Esophagus (tissue), 2 donors: ENCODE measurements around the gene NOL6. TPM values are rescaled to one million over a fixed set of nuclear protein-coding genes. Genes with fewer than 3 reads are reported as not detected.
"Not testable (repeated sequence)": the region's sequence is repeated elsewhere in the genome, so short reads cannot be mapped to it uniquely, and the experiment has no call there.

Experiments used
- H3K27ac ChIP-seq, 2 donors: one replicate each; pipeline ENCODE4 v1.5.1; 2013; ENCODE audit warnings: low read depth in 2 of 2, mild to moderate bottlenecking in 2 of 2, inconsistent platforms in 1 of 2, low read length in 1 of 2, moderate library complexity in 1 of 2
- H3K27me3 ChIP-seq, 2 donors: one replicate each; pipeline ENCODE4 v1.6.1; 2013; ENCODE audit warnings: low read length in 2 of 2, control low read depth in 1 of 2, mild to moderate bottlenecking in 1 of 2; ENCODE audit not compliant: insufficient read depth in 2 of 2, control insufficient read depth in 1 of 2
- H3K36me3 ChIP-seq, 2 donors: one replicate each; pipeline ENCODE4 v1.6.1; 2013; ENCODE audit warnings: low read length in 1 of 2; ENCODE audit not compliant: control insufficient read depth in 2 of 2, insufficient read depth in 2 of 2
- H3K4me1 ChIP-seq, 2 donors: one replicate each; pipeline ENCODE4 v1.6.1; 2013; ENCODE audit warnings: low read length in 1 of 2; ENCODE audit not compliant: control insufficient read depth in 2 of 2, insufficient read depth in 2 of 2
- H3K4me3 ChIP-seq, 2 donors: one replicate each; pipeline ENCODE4 v1.5.1; 2013; ENCODE audit warnings: low read length in 2 of 2, mild to moderate bottlenecking in 2 of 2, low read depth in 1 of 2, moderate library complexity in 1 of 2
- H3K9me3 ChIP-seq, 2 donors: one replicate each; pipeline ENCODE4 v1.6.1; 2013; ENCODE audit warnings: mild to moderate bottlenecking in 2 of 2, low read depth in 1 of 2, low read length in 1 of 2, moderate library complexity in 1 of 2; ENCODE audit not compliant: control insufficient read depth in 2 of 2, insufficient read depth in 1 of 2
- WGBS, 2 donors: extraction: QIAGEN DNeasy Blood & Tissue Kit; methylation state at CpG; one replicate each; pipeline ENCODE4 v1.1.7; 2013; 5-methylcytosine and 5-hydroxymethylcytosine counted together
- polyA plus RNA-seq, 2 donors: library from polyadenylated mRNA; stranded (reverse); fragments of 200-250 nt; gene quantifications; one replicate each; pipeline ENCODE4 v1.2.3, GENCODE V29; 2013
- donor health status: healthy with polysubstance abuse.
- donor health status: Bipolar disorder and iron deficiency.

The NOL6 gene
- polyA plus RNA-seq, 2 donors = 25.2 to 29.2 TPM

DNA sequence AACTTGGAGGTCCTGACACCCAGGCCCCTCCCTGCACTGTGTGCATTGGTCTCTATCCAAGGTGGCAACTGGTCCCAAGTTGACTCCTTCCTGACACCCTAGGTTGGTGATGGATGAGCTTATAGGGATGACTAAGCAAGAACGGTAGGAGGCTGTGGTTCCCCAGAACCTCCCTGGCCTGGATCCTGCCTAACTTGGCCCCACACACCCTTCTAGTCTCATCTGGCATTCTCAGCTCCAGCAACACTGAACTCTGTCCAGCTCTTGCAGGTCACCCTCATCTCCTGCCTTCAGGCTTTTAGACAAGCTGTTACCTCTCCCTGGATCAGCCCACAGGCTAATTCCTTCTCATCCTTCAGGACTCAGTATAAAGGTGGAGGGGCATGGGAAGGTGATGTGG is 42.8 kb downstream of the NOL6 start:
- Histone ChIP-seq H3K36me3 (no peaks in the 10 kb centered on the region), H3K4me3 (no peak overlapping the region), H3K4me1 (peaks cover 0 to 14% of the 10 kb centered on the region in 2 donors), H3K27ac (peak overlapping the region; percentile 69 to 84), H3K9me3 (no peaks in the 10 kb centered on the region), H3K27me3 (no peaks in the 10 kb centered on the region)
- WGBS, 2 donors = 7 to 22% methylated on average over 1 of the region's 1 CpG

DNA sequence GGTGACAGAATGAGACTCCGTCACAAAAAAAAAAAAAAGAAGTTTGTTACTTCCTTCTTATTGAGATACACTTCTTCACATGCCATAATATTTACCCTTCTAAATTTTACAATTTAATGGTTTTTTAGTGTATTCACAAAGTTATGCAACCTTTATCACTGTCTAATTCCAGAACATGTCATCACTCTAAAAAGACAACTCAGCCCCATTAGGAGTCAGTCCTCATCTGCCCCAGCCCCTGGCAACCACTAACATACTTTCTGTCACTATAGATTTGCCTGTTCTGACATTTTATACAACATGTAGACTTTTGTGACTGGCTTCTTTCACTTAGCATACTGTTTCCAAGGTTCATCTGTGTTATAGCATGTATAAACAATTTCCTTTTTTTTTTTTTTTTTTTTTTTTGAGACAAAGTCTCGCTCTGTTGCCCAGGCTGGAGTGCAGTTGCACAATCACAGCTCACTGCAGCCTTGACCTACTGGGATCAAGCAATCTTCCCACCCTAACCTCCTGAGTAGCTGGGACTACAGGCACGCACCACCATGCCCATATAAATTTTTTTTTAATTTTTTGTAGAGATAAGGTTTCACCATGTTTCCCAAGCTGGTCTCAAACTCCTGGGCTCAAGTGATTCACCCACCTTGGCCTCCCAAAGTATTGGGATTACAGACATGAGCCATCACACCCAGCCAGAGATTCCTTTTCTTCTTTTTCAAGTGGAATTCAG is 44.3 kb downstream of the NOL6 start:
- no peaks in the 10 kb centered on the region for H3K36me3 ChIP-seq
- 68 to 95% methylated on average over 3 of the region's 3 CpGs for WGBS, 2 donors
- no peaks in the 10 kb centered on the region for H3K27me3 ChIP-seq
- H3K9me3 ChIP-seq = no peaks in the 10 kb centered on the region
- no peak overlapping the region for H3K4me3 ChIP-seq
- H3K4me1 ChIP-seq = peaks cover 0 to 9% of the 10 kb centered on the region in 2 donors
- H3K27ac ChIP-seq = no peak overlapping the region

DNA sequence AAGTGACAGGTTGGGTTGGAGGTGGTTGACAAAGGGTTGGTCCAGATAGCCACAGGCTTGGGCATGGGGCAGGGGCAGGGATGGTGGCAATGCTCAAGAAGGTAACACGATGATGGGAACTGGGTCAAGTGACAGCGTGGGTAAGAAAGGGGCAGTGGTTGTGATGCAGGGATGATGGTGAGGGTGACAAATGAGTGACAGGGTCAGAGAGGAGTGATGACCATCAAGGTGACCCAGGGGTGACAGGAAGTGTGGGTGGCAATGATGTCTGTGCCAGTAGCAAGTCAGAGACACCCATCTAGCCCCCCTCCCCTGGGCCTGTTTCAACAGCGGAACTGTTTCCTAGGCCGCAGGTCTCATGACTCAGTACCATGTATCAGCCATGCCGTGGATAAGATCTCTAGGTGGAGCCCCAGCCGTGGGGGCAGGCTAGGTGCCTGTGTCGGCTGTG is 46.9 kb downstream of the NOL6 start:
- Histone ChIP-seq H3K9me3 (no peaks in the 10 kb centered on the region), H3K4me1 (peaks cover 0 to 5% of the 10 kb centered on the region in 2 donors), H3K27me3 (no peaks in the 10 kb centered on the region), H3K36me3 (no peaks in the 10 kb centered on the region), H3K27ac (no peak overlapping the region), H3K4me3 (no peak overlapping the region)
- WGBS, 2 donors = 62 to 81% methylated on average over 7 of the region's 7 CpGs

DNA sequence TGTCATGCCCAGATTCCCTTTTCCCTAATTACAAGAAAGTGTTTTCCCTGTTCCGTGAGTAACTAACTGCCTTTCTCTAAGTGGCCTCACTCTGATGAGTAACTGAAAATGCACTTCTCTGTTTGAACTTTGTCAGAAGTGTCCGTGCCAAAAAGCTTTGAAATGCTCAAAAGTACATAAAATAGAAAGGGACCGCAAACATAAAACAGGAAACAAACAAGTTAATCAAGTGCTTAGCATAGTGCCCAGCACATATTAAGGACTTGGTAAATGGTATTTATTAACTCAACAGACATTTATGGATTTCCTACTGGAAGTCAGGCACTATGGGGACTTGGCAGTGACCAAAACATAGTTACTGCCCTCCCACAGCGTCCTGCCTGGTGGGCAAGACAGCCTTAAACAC is 48.6 kb downstream of the NOL6 start:
- WGBS, 2 donors = 53 to 68% methylated on average over 4 of the region's 4 CpGs
- no peaks in the 10 kb centered on the region for H3K36me3 ChIP-seq
- no peaks in the 10 kb centered on the region for H3K27me3 ChIP-seq
- H3K9me3 ChIP-seq = no peaks in the 10 kb centered on the region
- peak overlapping the region in 1 of 2 donors; percentile 47 for H3K27ac ChIP-seq
- peaks cover 0 to 5% of the 10 kb centered on the region in 2 donors for H3K4me1 ChIP-seq
- no peak overlapping the region for H3K4me3 ChIP-seq

DNA sequence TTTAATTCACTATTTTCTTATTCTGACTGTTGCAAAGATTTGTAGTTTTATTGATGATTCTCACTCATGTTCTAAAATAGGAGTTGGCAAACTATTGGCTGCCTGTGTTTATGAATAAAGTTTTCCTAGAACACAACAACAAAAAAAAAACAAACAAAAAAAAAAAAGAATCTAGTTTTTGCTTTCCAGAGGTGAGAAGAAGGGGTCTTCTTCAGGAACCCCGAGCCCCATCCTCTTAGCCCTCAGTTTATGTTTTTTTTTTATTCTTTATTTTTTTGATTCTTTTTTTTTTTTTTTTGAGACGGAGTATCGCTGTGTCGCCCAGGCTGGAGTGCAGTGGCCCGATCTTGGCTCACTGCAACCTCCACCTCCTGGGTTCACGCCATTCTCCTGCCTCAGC is 49.2 kb downstream of the NOL6 start:
- not testable (repeated sequence) for H3K27ac ChIP-seq, H3K36me3 ChIP-seq, H3K27me3 ChIP-seq, H3K9me3 ChIP-seq, H3K4me1 ChIP-seq, H3K4me3 ChIP-seq
- 91 to 92% methylated on average over 6 of the region's 6 CpGs for WGBS, 2 donors

DNA sequence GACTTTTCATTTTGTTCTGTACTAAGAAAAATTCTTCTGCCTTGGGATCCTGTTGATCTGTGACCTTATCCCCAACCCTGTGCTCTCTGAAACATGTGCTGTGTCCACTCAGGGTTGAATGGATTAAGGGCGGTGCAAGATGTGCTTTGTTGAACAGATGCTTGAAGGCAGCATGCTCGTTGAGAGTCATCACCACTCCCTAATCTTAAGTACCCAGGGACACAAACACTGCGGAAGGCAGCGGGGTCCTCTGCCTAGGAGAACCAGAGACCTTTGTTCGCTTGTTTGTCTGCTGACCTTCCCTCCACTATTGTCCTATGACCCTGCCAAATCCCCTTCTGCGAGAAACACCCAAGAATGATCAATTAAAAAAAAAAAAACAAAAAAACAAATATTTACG is 49.7 kb downstream of the NOL6 start:
- not testable (repeated sequence) for H3K27ac ChIP-seq, H3K9me3 ChIP-seq, H3K4me3 ChIP-seq, H3K36me3 ChIP-seq, H3K27me3 ChIP-seq, H3K4me1 ChIP-seq
- 68 to 70% methylated on average over 6 to 7 of the region's 7 CpGs for WGBS, 2 donors

DNA sequence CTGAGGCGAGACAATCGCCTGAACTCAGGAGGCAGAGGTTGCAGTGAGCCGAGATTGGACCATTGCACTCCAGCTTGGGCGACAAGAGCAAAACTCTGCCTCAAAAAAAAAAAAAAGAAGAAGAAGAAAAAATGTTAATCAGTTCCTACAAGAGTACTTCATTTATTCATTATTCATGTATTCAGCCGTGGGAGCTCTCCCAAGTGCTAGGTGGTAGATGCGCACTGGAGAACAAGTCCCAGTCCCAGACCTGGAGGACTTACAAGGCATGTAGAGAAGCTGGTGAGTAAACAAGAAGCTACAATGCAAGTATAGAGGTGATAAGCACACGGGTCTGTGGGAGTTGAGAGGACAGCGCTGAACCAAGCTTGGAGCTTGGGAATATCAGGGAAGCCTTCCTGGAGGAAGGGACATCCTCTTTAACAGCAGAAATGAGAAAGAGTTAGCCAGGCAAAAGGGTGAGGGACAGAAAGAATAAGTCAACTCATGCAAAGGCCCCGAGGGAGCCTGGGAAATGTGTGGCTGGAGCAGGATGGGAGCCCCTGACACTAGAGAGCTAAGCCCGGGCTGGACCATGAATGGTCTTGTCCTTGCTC is 53.9 kb downstream of the NOL6 start:
- WGBS, 2 donors = 67 to 77% methylated on average over 10 of the region's 10 CpGs
- Histone ChIP-seq H3K9me3 (no peaks in the 10 kb centered on the region), H3K36me3 (no peaks in the 10 kb centered on the region), H3K27me3 (no peaks in the 10 kb centered on the region), H3K4me1 (peaks cover 3 to 35% of the 10 kb centered on the region in 2 donors), H3K27ac (peak overlapping the region; percentile 69 to 79), H3K4me3 (no peak overlapping the region)

DNA sequence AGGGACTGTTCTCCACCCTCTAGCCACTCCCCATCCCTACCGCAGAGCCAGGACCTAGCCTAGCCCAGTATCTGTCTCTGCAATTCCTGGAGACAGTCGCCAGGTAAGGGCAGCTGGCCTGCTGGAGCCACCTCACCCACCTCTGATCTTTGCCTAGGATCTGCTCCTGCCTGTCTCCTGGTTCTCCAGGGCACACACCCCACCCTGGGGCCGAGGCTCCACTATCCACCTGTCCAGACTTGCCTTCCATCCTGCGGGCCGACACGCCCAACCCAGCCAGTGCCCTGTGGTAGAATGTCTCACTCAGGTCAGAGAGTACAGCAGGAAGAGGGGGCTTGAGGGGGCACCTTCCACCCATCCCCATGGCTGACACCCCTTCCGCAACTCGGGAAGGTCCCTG is 55.6 kb downstream of the NOL6 start:
- Histone ChIP-seq H3K4me1 (peaks cover 3 to 39% of the 10 kb centered on the region in 2 donors), H3K9me3 (no peaks in the 10 kb centered on the region)

DNA sequence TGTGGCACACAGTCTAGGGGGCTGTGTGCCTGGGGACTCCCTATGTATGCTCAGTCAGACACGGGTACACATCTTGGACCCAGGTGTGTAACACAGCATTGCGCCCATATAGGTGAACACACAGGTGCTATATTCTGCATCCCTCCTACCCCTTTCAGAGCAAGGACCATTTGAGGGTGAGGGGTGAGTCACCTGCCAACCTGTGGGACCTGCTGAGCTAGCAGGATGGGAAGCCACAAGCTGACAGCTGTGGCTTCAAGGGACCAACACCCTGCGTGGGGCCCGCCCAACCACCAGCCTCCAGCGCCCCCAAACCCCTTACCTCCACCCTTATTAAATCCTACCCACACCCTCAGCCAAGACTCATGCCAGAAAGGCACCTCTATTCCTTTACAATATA is 56.7 kb downstream of the NOL6 start:
- 50 to 68% methylated on average over 5 of the region's 5 CpGs for WGBS, 2 donors
- peaks cover 3 to 39% of the 10 kb centered on the region in 2 donors for H3K4me1 ChIP-seq
- H3K36me3 ChIP-seq = no peaks in the 10 kb centered on the region
- peak overlapping the region; percentile 94 to 98 for H3K27ac ChIP-seq
- no peaks in the 10 kb centered on the region for H3K27me3 ChIP-seq
- no peak overlapping the region for H3K4me3 ChIP-seq
- no peaks in the 10 kb centered on the region for H3K9me3 ChIP-seq

More for the DNA sequence above, 55.6 kb downstream of the NOL6 start:
- H3K27me3 ChIP-seq = no peaks in the 10 kb centered on the region
- peak overlapping the region; percentile 94 to 98 for H3K27ac ChIP-seq
- no peaks in the 10 kb centered on the region for H3K36me3 ChIP-seq
- WGBS, 2 donors = 58 to 62% methylated on average over 8 of the region's 8 CpGs
- no peak overlapping the region for H3K4me3 ChIP-seq
